SH-SY5Y (cell line): ENCODE data around the gene BICDL1.

ENCODE experiments used
- GATA2 ChIP-seq: IDR thresholded peaks from 2 replicates; pipeline ENCODE4 v1.6.1; 2011; ENCODE audit warnings: mild to moderate bottlenecking, low read depth, low read length
- GATA3 ChIP-seq: IDR thresholded peaks from 2 replicates; pipeline ENCODE4 v1.6.1; 2011; ENCODE audit warnings: low read depth, mild to moderate bottlenecking, low read length, moderate library complexity

DNA sequence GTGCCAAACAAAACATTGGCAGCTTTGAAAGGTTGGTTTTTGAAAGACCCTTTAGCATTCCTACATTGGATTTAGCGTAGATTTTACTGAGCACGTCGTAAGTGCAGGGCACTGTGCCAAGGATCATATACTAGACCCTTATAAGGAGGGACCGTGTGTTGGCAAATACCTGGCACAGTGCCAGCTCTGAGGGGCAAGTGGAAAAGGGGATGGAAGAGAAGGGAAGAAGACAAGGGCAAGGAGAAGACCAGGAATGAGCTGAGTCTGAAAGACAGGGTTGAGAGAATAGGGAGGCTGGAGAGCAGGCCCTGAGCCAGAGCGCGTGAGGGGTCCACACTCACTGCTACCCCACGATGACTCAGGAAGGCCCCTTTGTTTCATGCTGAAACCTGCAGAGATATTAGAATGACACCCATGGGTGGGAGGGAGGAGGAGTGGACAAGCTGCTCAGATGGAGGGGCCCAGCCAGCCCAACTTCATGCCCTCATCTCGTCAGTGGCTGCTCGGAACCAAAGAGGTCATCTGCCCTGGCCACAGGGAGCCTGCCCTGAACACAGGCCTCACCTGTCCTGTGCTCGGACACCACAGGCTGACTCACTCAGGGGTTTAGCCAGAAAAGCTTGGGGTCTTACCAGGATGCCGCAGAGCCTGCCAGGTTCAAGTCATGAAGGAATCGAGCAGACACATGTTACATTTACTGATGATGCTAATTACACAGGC is 102.5 kb downstream of the BICDL1 start:
- TF ChIP-seq GATA2: no peak
- TF ChIP-seq GATA3: no peak
